H9 (cell line): ENCODE measurements around the gene SMCO3. TPM values are rescaled to one million over a fixed set of nuclear protein-coding genes. Genes with fewer than 3 reads are reported as not detected.

ENCODE experiments used
- DNase-seq: peaks from one replicate; pipeline ENCODE4 v3.0.0-alpha.2; 2017
- H2AFZ ChIP-seq: one replicate; pipeline ENCODE4 v1.6.1; 2013; ENCODE audit warnings: mild to moderate bottlenecking, low read length, control low read depth, moderate library complexity
- H2AK5ac ChIP-seq: 2 replicates; pipeline ENCODE4 v1.6.1; 2013; ENCODE audit warnings: low read length, control low read depth, mixed read lengths; ENCODE audit not compliant: insufficient read length
- H2BK120ac ChIP-seq: one replicate; pipeline ENCODE4 v1.6.1; 2013; ENCODE audit warnings: low read depth, mild to moderate bottlenecking, low read length, control low read depth, inconsistent platforms; ENCODE audit not compliant: poor library complexity, severe bottlenecking
- H2BK12ac ChIP-seq: 2 replicates; pipeline ENCODE4 v1.6.1; 2013; ENCODE audit warnings: low read length, control low read depth, mixed read lengths, low read depth; ENCODE audit not compliant: insufficient read length
- H2BK15ac ChIP-seq: 2 replicates; pipeline ENCODE4 v1.6.1; 2013; ENCODE audit warnings: low read depth, low read length, control low read depth
- H2BK20ac ChIP-seq: one replicate; pipeline ENCODE4 v1.6.1; 2013; ENCODE audit warnings: low read depth, mild to moderate bottlenecking, low read length, control low read depth, inconsistent platforms; ENCODE audit not compliant: poor library complexity, severe bottlenecking
- H2BK5ac ChIP-seq: 2 replicates; pipeline ENCODE4 v1.6.1; 2013; ENCODE audit warnings: low read length, control low read depth, mixed read lengths; ENCODE audit not compliant: insufficient read length
- H3K14ac ChIP-seq: 2 replicates; pipeline ENCODE4 v1.6.1; 2013; ENCODE audit warnings: low read length, control low read depth; ENCODE audit not compliant: insufficient read depth
- H3K18ac ChIP-seq: 2 replicates; pipeline ENCODE4 v1.6.1; 2013; ENCODE audit warnings: low read depth, mild to moderate bottlenecking, mixed read lengths, low read length, control low read depth; ENCODE audit not compliant: insufficient read length
- H3K23ac ChIP-seq: 2 replicates; pipeline ENCODE4 v1.6.1; 2013; ENCODE audit warnings: low read length, control low read depth, mixed read lengths, low read depth; ENCODE audit not compliant: insufficient read length
- H3K23me2 ChIP-seq: 2 replicates; pipeline ENCODE4 v1.6.1; 2013; ENCODE audit warnings: low read depth, mild to moderate bottlenecking, mixed read lengths, low read length, control low read depth; ENCODE audit not compliant: insufficient read length, poor library complexity, severe bottlenecking
- H3K27ac ChIP-seq: 2 replicates; pipeline ENCODE4 v1.5.1; 2013; ENCODE audit warnings: low read length, control low read depth, mixed read lengths, low read depth; ENCODE audit not compliant: insufficient read length
- H3K27me3 ChIP-seq: 2 replicates; pipeline ENCODE4 v1.6.1; 2013; ENCODE audit warnings: low read length, control low read depth, inconsistent platforms; ENCODE audit not compliant: insufficient read depth
- H3K4ac ChIP-seq: 2 replicates; pipeline ENCODE4 v1.6.1; 2013; ENCODE audit warnings: low read depth, mild to moderate bottlenecking, control low read depth, inconsistent platforms, low read length, moderate library complexity
- H3K4me1 ChIP-seq: 2 replicates; pipeline ENCODE4 v1.6.1; 2013; ENCODE audit warnings: low read length, control low read depth, inconsistent platforms; ENCODE audit not compliant: insufficient read depth
- H3K4me2 ChIP-seq: 2 replicates; pipeline ENCODE4 v1.6.1; 2013; ENCODE audit warnings: low read length, control low read depth, mixed read lengths; ENCODE audit not compliant: insufficient read length, insufficient read depth
- H3K56ac ChIP-seq: 2 replicates; pipeline ENCODE4 v1.6.1; 2013; ENCODE audit warnings: low read depth, mild to moderate bottlenecking, mixed read lengths, low read length, control low read depth; ENCODE audit not compliant: insufficient read length
- H3K79me1 ChIP-seq: 2 replicates; pipeline ENCODE4 v1.6.1; 2013; ENCODE audit warnings: low read depth, mild to moderate bottlenecking, moderate library complexity, low read length, control low read depth, inconsistent platforms; ENCODE audit not compliant: insufficient read depth, poor library complexity, severe bottlenecking
- H3K79me2 ChIP-seq: 2 replicates; pipeline ENCODE4 v1.6.1; 2013; ENCODE audit warnings: low read length, control low read depth, inconsistent platforms; ENCODE audit not compliant: insufficient read depth
- H3K9ac ChIP-seq: 2 replicates; pipeline ENCODE4 v1.6.1; 2013; ENCODE audit warnings: low read length, control low read depth, mixed read lengths; ENCODE audit not compliant: insufficient read length; ENCODE audit errors: extremely low read depth
- H3K9me3 ChIP-seq: one replicate; pipeline ENCODE4 v1.6.1; 2013; ENCODE audit warnings: low read depth, low read length, inconsistent platforms; ENCODE audit not compliant: control insufficient read depth
- H3T11ph ChIP-seq: one replicate; pipeline ENCODE4 v1.6.1; 2013; ENCODE audit warnings: mild to moderate bottlenecking, low read length, control low read depth, inconsistent platforms
- H4K20me1 ChIP-seq: one replicate; pipeline ENCODE4 v1.6.1; 2013; ENCODE audit not compliant: control insufficient read depth, insufficient read length, insufficient read depth
- H4K5ac ChIP-seq: 2 replicates; pipeline ENCODE4 v1.6.1; 2013; ENCODE audit warnings: low read depth, mild to moderate bottlenecking, mixed read lengths, low read length, control low read depth; ENCODE audit not compliant: insufficient read length
- H4K8ac ChIP-seq: replicated peaks from 2 replicates; pipeline ENCODE4 v1.6.1; 2013; ENCODE audit warnings: low read length, control low read depth, mixed read lengths, low read depth; ENCODE audit not compliant: insufficient read length
- H4K91ac ChIP-seq: 2 replicates; pipeline ENCODE4 v1.6.1; 2013; ENCODE audit warnings: low read depth, mild to moderate bottlenecking, moderate library complexity, mixed read lengths, low read length, control low read depth; ENCODE audit not compliant: insufficient read length
- H3K27ac Mint-ChIP-seq, 3 experiments: 2 replicates in 2 of 3; 3 replicates in 1 of 3; pipeline ENCODE4 v1.8.0; 2020 to 2021; ENCODE audit warnings: mixed read lengths in 3 of 3, mild to moderate bottlenecking in 1 of 3, moderate library complexity in 1 of 3
- H3K27me3 Mint-ChIP-seq: 2 replicates; pipeline ENCODE4 v1.8.0; 2021; ENCODE audit warnings: low read depth, mild to moderate bottlenecking, moderate library complexity, mixed read lengths
- H3K36me3 Mint-ChIP-seq, 3 experiments: 2 replicates in 2 of 3; 3 replicates in 1 of 3; pipeline ENCODE4 v1.8.0; 2020 to 2021; ENCODE audit warnings: low read depth in 3 of 3, mixed read lengths in 3 of 3; ENCODE audit not compliant: insufficient read depth in 1 of 3
- H3K4me1 Mint-ChIP-seq, 2 experiments: 2 replicates each; pipeline ENCODE4 v1.8.0; 2020; ENCODE audit warnings: mixed read lengths in 2 of 2
- H3K4me3 Mint-ChIP-seq, 2 experiments: 2 replicates in 1 of 2; 3 replicates in 1 of 2; pipeline ENCODE4 v1.8.0; 2020 to 2021; ENCODE audit warnings: mild to moderate bottlenecking in 2 of 2, mixed read lengths in 2 of 2, moderate library complexity in 1 of 2
- H3K9me3 Mint-ChIP-seq, 2 experiments: 2 replicates in 1 of 2; 3 replicates in 1 of 2; pipeline ENCODE4 v1.8.0; 2020; ENCODE audit warnings: mild to moderate bottlenecking in 2 of 2, mixed read lengths in 2 of 2, moderate library complexity in 1 of 2
- CTCF ChIP-seq: fragments of 200-600 bp; sonication (generic); conservative IDR thresholded peaks from 3 replicates; pipeline ENCODE4 v1.8.0; 2021; ENCODE audit warnings: antibody characterized with exemption, mild to moderate bottlenecking
- WGBS: extraction: QIAGEN DNeasy Blood & Tissue Kit; methylation state at CpG from one replicate; pipeline ENCODE4 v1.1.7; 2013; ENCODE audit warnings: missing lambda C conversion rate, low lambda C conversion rate, mixed read lengths; ENCODE audit not compliant: insufficient read length; ENCODE audit errors: extremely low coverage; 5-methylcytosine and 5-hydroxymethylcytosine counted together
- long read RNA-seq: library from polyadenylated mRNA; unstranded; transcript quantifications from one replicate; pipeline ENCODE4 v2.0.0, GENCODE V29; 2020
- total RNA-seq: library from RNA; stranded (reverse); gene quantifications from 2 replicates; pipeline ENCODE4 v1.2.1, GENCODE V29; 2021

The SMCO3 gene
- total RNA-seq = not detected in 2 replicates
- long read RNA-seq = 0 reads

DNA sequence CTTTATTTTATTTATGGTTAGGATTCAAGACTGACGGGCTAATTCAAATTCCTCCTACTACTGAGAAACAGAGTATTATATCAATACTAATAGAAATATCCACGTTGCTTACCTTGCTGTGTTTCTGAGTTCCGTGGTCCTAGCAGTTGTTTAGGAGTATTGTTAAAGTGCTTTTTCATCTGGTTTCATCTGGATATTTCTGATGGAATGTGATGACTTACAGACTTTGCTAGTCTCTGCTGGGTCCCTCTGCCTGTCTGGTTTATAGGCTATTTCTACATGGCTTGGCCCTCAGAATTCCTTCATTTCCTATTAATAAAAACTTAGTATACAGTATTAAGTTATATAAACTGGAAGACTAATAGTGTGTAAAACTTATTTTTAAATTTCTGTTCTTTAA, at the start of gene SMCO3:
SMCO3 (minus strand) TSS at position 169 of the 400 bp plus-strand sequence. CDS start 7,502 bp downstream, outside the sequence.
- no peak within 1 kb of the TSS for H3K4me3 Mint-ChIP-seq
- no peaks in the 10 kb centered on the region for H3K4me1 Mint-ChIP-seq
- H4K8ac ChIP-seq = no peak within 1 kb of the TSS
- H2BK20ac ChIP-seq = no peak within 1 kb of the TSS
- H3K56ac ChIP-seq = no peak within 1 kb of the TSS
- no peak within 1 kb of the TSS for H3K9ac ChIP-seq
- H3K27ac Mint-ChIP-seq = no peak within 1 kb of the TSS
- no peak within 1 kb of the TSS for H4K5ac ChIP-seq
- no peak within 1 kb of the TSS for H2AK5ac ChIP-seq
- no peaks in the 10 kb centered on the region for H4K20me1 ChIP-seq
- no peak within 1 kb of the TSS for H3T11ph ChIP-seq
- no peaks in the 10 kb centered on the region for H3K23me2 ChIP-seq
- no peaks in the 10 kb centered on the region for H3K79me2 ChIP-seq
- no peak within 1 kb of the TSS for H2AFZ ChIP-seq
- no peak within 1 kb of the TSS for H3K14ac ChIP-seq
- H2BK120ac ChIP-seq = no peak within 1 kb of the TSS
- no peaks in the 10 kb centered on the region for H3K9me3 ChIP-seq
- H3K9me3 Mint-ChIP-seq = no peaks in the 10 kb centered on the region
- H3K4me1 ChIP-seq = no peaks in the 10 kb centered on the region
- H3K4ac ChIP-seq = no peak within 1 kb of the TSS
- H3K27ac ChIP-seq = no peak within 1 kb of the TSS
- H2BK15ac ChIP-seq = no peak within 1 kb of the TSS
- no peak within 1 kb of the TSS for H4K91ac ChIP-seq
- no peak within 1 kb of the TSS for H3K18ac ChIP-seq
- H3K4me2 ChIP-seq = no peak within 1 kb of the TSS
- TF ChIP-seq CTCF = no peak
- no peak within 1 kb of the TSS for H2BK5ac ChIP-seq
- no peaks in the 10 kb centered on the region; the same call in 1 of the 2 replicates for H3K27me3 Mint-ChIP-seq
- no peak within 1 kb of the TSS for H2BK12ac ChIP-seq
- no peaks in the 10 kb centered on the region for H3K79me1 ChIP-seq
- no peak for DNase-seq
- H3K27me3 ChIP-seq = no peaks in the 10 kb centered on the region
- H3K36me3 Mint-ChIP-seq = no peaks in the 10 kb centered on the region
- WGBS = no CpG with 5 or more reads among the region's 3 CpGs
- no peak within 1 kb of the TSS for H3K23ac ChIP-seq
